ENCODE data around the gene EIF3D. TPM values are rescaled to one million over a fixed set of nuclear protein-coding genes. Genes with fewer than 3 reads are reported as not detected.
A peak's percentile ranks its signal among the peaks of the same experiment; 100 is the strongest.

Gene EIF3D
- total RNA-seq, 1 experiment from 2014 or later = 285 TPM

DNA sequence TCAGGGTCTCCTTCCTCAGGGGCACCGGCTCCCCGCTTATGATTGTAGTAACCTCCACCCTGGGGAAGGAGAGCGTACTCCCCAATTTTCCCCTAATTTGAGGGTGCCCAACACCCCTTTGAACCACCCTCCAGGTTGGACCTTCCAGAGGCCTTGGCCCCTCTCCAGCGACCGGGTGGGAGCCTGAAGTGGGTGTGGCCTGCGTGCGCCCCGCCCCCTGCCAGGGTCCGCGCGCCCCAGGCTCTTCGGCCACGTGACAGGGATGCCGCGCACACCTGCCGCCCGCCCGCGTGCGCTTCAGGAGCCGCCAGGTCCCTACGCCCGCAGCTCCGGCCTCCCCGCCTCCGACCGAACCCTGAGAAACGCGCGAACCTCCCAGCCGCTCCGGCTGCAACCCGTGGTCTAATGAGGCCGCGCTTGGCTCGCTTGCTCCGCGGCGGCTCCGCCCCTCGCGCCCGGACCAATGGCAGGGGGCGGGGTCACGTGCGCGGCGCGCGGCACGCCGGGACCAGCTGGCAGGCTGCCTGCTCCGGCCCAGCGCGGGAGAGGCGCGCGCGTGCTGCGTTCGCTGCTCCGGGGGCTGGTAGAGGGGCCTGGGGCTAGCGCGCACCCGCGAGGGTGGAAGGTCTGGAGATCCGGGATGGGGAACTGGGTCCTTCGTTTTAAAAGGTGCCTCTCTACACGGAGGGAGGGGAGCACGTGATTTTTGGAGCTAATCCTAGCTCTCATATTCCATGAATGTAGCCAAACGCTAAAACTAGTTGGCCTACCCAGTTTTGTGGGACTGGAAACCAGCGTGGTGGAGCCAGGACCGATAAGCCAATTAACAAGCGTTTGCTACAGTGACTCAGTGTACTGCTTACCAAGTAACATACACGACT lies 22.1 kb downstream of the EIF3D start, which contains the start of gene FOXRED2:
TSS of gene FOXRED2 (minus strand) at position 404 of the 881 bp plus-strand sequence. CDS start 618 bp downstream, outside the sequence.
- peak; percentile 46 for DNase-seq (ENCODE audit: low spot score)

DNA sequence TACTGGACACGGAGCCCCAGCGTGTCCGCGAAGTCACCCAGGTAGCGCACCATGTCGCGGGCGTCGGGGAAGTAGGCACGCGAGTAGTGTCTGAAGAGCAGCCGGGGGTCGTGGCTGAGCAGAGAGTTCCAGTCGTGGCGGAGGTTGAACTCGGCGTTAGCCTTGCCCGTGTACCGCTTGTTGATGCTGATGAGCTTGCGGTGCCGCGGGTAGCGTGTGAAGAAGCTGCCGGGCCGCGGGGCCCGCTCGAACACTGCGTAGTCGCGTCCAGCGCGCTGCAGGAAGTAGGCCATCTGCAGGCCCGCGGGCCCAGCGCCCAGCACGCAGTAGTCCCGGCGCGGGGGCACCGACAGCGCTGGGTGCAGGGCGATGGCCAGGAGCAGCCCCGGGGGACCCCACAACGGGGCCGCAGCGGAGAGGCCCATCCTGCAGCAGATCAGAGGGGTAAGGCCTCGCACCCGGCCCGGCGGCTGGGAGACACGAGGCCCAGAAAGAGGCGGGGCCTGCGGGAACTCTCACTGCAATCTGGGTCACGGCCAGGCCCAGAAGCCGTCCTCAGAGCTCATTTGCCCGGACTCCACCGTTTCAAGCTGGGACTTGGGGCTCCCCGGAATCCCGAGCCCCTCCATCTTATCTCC lies 22.8 kb downstream of the EIF3D start:
- DNase-seq (ENCODE audit: low spot score) = no peak

DNA sequence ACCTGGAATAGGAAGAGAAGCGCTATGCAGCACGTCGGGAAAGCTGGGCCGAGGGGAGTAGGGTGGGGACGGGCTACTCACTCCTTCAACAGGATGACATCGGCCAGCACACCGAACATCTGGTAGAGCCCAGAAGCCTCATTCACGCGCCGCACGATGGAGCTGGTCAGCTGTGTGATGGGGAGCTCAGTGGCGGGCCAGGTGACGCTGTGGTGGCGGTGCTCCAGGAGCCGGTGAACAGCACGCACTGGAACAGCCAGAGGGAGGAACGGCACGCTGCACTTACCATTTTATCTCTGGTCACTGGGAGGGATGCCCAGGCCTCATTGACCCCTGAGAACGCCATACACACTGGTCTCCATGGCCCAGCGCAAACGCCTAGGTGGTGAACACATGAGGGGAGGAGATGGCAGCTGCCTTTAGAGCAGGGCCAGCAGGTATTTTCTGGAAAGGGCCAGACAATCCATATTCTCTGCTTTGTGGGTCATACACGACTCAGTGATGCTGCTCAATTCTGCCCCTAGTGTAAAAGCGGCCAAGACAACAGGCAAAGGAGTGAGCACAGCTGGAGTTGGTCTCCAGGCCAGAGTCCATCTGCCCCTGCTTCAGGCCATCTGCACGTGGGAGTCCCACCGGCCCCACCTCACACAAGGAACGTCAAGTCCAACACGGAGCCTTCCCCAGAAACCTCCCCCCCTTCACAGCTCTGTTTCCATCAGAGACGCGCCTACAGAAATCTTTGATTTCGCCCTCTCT lies 30.9 kb downstream of the EIF3D start:
- no peak for DNase-seq (ENCODE audit: low spot score)

GRCh38 chr22:36493690-36494110 lies 35.3 kb downstream of the EIF3D start:
- DNase-seq (ENCODE audit: low spot score) = peak; percentile 22

DNA sequence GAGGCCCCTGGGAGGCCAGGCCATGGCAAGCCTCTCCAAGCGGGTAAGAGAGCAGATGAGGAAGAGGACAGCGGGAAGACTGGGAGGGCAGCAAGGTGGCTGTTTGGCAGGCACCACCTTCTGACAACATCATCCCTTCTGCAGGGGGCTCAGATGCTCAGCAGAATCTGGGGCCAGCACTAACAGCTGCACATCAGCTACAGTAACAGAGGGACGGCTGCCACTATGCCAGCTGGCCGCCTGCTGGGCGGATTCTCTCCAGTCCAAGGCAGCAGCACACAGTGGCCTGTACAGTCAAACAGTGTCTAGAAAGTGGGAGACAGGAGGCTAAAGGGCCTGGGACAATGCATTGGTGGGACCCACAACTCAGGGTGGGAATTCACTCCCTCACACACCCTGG lies 36.9 kb downstream of the EIF3D start:
- DNase-seq (ENCODE audit: low spot score) = no peak

DNA sequence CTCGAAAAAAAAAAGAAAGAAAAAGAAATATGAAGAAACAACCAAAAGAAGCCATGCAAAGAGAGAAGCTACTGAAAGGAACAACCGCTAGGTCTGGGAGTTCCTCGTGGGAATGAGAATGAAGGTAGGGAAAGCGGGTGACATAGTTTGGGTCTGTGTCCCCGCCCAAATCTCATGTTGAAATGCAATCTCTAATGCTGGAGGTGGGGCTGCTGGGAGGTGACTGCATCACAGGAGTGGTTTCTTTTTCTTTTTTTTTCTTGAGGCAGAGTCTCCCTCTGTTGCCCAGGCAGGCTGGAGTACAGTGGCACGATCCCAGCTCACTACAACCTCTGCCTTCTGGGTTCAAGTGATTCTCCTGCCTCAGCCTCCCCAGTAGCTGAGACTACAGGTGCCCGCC lies 37.8 kb downstream of the EIF3D start:
- DNase-seq (ENCODE audit: low spot score) = no peak

- no peak for DNase-seq (ENCODE audit: low spot score)
Measured at GRCh38 chr22:36486619-36487384, 42.2 kb downstream of the EIF3D start.

DNA sequence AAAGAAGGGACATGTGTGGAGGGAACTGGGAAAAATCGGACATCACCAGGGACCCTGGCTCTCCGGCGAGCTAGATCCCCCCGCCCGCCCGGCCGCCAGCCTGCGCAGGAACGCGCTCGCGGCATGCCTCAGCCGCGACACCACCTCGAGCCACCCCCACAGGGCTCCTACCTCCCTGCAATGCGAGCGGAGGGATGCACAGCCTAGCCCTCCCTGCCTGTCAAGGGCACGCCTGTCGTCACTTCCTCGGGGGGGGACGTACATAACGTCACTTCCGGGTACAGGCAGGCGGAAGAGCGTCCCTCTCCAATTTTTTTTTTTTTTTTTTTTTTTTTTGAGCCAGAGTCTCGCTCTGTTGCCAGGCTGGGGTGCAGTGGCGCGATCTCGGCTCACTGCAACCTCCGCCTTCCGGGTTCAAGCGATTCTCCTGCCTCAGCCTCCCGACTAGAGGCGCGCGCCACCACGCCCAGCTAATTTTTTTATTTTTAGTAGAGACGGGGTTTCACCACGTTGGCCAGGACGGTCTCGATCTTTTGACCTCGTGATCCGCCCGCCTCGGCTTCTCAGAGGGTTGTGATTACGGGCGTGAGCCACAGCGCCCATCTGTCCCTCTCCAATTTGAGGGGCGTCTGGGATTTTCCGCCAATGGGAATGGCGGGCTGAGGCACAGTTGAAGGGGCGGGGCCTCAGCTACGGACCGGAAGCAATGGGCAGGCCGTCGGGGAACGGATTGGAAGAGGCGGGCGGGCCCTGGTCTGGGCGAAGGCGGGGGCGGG lies 47.4 kb downstream of the EIF3D start, which contains the start of gene TXN2:
TSS of gene TXN2 (minus strand) at position 248 of the 776 bp plus-strand sequence. CDS start 803 bp downstream, outside the sequence.
- DNase-seq (ENCODE audit: low spot score) = peak; percentile 87

DNA sequence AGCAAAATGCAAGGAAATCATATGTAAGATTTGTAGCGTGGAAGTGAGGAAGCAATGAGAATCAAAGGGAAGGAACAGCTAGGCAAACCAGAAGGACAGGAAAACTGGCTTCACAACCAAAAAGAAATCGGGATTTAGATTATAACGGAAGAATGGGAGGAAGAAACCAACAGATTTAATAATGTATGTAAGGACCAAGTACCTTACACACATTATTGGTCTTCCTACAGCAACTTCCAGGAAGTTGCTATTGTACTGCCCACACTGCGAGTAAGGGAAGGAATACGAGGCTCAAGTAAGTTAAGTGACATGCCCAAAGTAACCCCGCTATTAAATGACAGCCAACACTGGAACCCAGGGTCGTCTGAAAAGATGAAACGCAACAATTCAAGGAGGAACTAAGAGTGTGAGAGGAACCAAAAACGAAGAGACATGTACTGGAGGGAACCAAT lies 48.0 kb downstream of the EIF3D start:
- no peak for DNase-seq (ENCODE audit: low spot score)

GRCh38 chr22:36478966-36479365 lies 50.0 kb downstream of the EIF3D start:
- no peak for DNase-seq (ENCODE audit: low spot score)

- no peak for DNase-seq (ENCODE audit: low spot score)
Measured at GRCh38 chr22:36475341-36475740, 53.6 kb downstream of the EIF3D start.

DNA sequence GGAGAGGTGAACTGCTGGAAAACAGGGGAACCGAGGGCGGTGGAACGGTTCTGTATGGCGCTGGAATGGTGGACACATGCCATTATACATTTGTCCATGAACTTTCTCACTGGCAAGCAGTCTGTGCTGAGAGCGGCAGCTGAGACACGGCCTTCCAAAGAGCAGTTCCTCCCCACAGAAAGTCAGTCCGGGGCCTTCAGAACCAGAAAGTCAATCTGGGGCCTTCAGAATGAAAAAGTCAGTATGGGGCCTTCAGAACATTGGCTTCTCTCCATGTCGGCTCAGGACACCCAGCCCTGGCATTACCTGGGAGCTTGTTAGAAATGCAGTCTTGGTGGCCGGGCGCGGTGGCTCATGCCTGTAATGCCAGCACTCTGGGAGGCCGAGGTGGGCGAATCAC lies 56.3 kb downstream of the EIF3D start:
- DNase-seq (ENCODE audit: low spot score) = no peak

DNA sequence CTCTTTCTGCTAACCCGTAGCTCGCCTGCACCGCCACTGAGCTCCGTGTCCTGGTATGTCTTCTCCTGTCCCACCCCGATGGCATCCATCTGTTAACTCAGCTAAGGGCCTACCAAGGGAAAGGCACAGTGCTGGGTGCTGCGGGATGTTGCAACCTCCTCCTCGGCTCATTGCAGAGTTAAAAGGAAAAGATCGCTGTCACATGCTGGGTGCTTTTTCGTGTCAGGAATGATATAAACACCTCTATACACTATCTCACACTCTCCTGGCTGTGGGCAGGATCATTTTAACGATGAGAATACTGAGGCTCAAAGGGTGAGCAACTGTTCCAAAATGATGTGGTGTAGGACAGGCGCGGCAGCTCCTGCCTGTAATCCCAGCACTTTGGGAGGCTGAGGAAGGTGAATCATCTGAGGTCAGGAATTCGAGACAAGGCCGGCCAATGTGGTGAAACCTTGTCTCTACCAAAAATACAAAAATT lies 57.6 kb downstream of the EIF3D start:
- peak; percentile 46 for DNase-seq (ENCODE audit: low spot score)

- DNase-seq (ENCODE audit: low spot score) = no peak
Measured at GRCh38 chr22:36470994-36471331, 58.0 kb downstream of the EIF3D start.

DNA sequence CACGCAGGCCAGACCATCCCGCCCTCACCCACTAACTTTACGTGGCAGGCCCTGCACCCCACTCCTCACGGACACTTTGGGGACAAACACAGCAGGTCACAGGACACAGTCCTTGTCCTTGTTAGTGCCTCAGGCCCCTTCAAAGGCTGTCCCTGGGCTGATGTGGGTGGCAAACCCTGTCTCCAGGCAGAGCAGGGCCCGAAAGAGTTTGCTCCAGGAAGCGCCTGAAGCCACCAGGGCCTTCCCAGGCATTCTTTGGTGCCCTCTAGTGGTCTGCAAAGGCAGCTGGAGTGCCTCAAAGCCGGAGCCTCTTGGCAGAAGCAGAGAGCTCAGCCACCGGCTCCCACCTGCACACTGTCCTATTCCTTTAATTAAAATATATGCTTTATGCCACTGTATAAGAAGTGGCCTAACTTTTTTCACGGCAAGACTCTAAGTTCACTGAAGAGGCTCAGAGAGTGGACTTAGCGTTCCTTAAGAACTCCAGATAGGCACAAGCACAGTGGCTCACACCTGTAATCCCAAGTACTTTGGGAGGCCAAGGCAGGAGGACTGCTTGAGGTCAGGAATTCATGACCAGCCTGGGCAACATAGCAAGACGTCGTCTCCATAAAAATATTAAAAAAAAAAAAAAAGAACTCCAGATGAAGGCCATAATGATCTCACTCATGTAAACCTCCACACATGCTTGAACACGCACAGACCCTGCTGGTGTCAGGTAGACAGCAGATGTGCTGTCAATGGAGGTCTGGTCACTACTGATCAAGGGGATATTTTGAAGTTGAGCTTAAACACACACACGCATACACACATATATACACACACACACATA lies 58.6 kb downstream of the EIF3D start:
- peak; percentile 69 for DNase-seq (ENCODE audit: low spot score)

DNA sequence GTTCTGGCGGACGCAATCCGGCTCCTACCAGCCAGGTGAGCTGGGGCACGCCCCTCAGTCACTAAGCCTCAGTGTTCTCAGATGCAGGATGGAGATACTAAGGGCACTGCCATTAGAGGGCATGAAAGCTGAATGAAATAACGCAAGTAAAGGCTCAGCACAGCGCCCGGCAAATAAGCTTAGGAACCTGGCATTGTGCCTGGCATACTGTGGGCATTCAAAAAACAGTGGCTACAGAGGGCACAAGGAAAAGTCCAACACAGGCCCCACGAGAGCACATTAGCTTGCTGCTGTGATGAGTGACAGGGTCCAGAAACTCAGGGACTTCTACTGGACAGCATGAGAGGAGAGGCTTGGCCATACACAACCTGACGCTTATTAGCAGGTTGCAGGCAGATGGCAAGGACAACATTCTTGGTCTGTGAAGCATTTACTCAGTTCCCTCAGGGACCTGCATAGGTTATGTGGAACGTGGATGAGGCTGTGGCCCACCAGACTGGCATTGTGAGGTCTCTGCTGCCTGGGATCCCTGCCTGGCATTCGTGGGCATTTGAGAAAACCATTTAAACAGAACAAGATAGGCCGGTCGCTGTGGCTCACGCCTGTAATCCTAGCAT lies 59.8 kb downstream of the EIF3D start:
- DNase-seq (ENCODE audit: low spot score) = no peak

GRCh38 chr22:36467946-36468345 lies 61.0 kb downstream of the EIF3D start:
- peak; percentile 91 for DNase-seq (ENCODE audit: low spot score)

- DNase-seq (ENCODE audit: low spot score) = peak; percentile 92
Measured at GRCh38 chr22:36467042-36467810, 61.7 kb downstream of the EIF3D start.

All from A172 (cell line).